ENCODE results near the gene RHCE. TPM values are rescaled to one million over a fixed set of nuclear protein-coding genes. Genes with fewer than 3 reads are reported as not detected.

The RHCE gene
- polyA plus RNA-seq, 3 donors = 0.47 TPM; not detected in 2

- no peak overlapping the region for H3K4me3 ChIP-seq (replicated peaks in 1 of 3; ENCODE audit: low read depth in 2 of 3, low read length in 3 of 3)
- peaks cover 2 to 4% (median 2%) of the 10 kb centered on the region in 3 donors for H3K27me3 Mint-ChIP-seq (ENCODE audit: low read depth in 3 of 3)
- peaks cover 55% of the 10 kb centered on the region for H3K4me1 Mint-ChIP-seq
- H3K4me3 Mint-ChIP-seq = no peak overlapping the region
- WGBS (ENCODE audit: insufficient coverage) = no CpG with 5 or more reads among the region's 6 CpGs
- H3K9me3 ChIP-seq (replicated peaks in 1 of 2; ENCODE audit: control insufficient read depth in 1 of 2, insufficient read depth in 1 of 2, low read length in 2 of 2) = no peaks in the 10 kb centered on the region
- H3K79me2 ChIP-seq (ENCODE audit: insufficient read depth, low read length) = peaks cover 64% of the 10 kb centered on the region
- H3K27ac Mint-ChIP-seq = no peak overlapping the region
- H3K36me3 Mint-ChIP-seq = peaks cover 4 to 9% of the 10 kb centered on the region in 2 donors
- H3K9ac ChIP-seq (ENCODE audit: insufficient read depth, low read length, poor library complexity, severe bottlenecking) = no peak overlapping the region
- peaks cover 0 to 10% of the 10 kb centered on the region in 2 donors for H3K36me3 ChIP-seq (replicated peaks in 1 of 2; ENCODE audit: control insufficient read depth in 1 of 2, insufficient read depth in 2 of 2, low read length in 2 of 2)
- no peaks in the 10 kb centered on the region for H3K9me3 Mint-ChIP-seq
- TF ChIP-seq CTCF (IDR thresholded peaks at IDR 0.05) = no peak
- peak overlapping the region; percentile 80 for H3K4me2 ChIP-seq (replicated peaks; ENCODE audit: extremely low read depth, low read length, poor library complexity, severe bottlenecking)
- H4K20me1 ChIP-seq (ENCODE audit: insufficient read depth, low read length) = peaks cover 53% of the 10 kb centered on the region
- no peak overlapping the region for H3K27ac ChIP-seq (ENCODE audit: low read depth in 1 of 2, low read length in 2 of 2)
- H3K4me1 ChIP-seq (ENCODE audit: control insufficient read depth in 1 of 2, insufficient read depth in 2 of 2, low read length in 2 of 2) = peaks cover 30 to 52% of the 10 kb centered on the region in 2 donors
- no peak for DNase-seq
- intact Hi-C loops (cut with micrococcal nuclease) = no loop called here
- no peak overlapping the region for H2AFZ ChIP-seq (ENCODE audit: insufficient read depth, low read depth, low read length, poor library complexity, severe bottlenecking)
- no peaks in the 10 kb centered on the region for H3K27me3 ChIP-seq (ENCODE audit: control insufficient read depth in 2 of 2, insufficient read depth in 2 of 2, low read length in 2 of 2)
Observed at GRCh38 chr1:25432749-25433388, 12.2 kb upstream of the RHCE start.

- Mint-ChIP-seq H3K27me3 (ENCODE audit: low read depth in 3 of 3) (peaks cover 2 to 4% (median 2%) of the 10 kb centered on the region in 3 donors), H3K9me3 (no peaks in the 10 kb centered on the region), H3K4me3 (peak overlapping the region; percentile 86 to 91), H3K27ac (peak overlapping the region in 5 of 7 donors; percentile 56 to 86 (median 64)), H3K36me3 (peaks cover 2 to 3% of the 10 kb centered on the region in 2 donors), H3K4me1 (peaks cover 55% of the 10 kb centered on the region)
- H3K9me3 ChIP-seq (replicated peaks in 1 of 2; ENCODE audit: control insufficient read depth in 1 of 2, insufficient read depth in 1 of 2, low read length in 2 of 2) = no peaks in the 10 kb centered on the region
- peak overlapping the region; percentile 57 for H2AFZ ChIP-seq (ENCODE audit: insufficient read depth, low read depth, low read length, poor library complexity, severe bottlenecking)
- peaks cover 46% of the 10 kb centered on the region for H4K20me1 ChIP-seq (ENCODE audit: insufficient read depth, low read length)
- H3K4me2 ChIP-seq (replicated peaks; ENCODE audit: extremely low read depth, low read length, poor library complexity, severe bottlenecking) = peak overlapping the region; percentile 80
- no peak overlapping the region for H3K9ac ChIP-seq (ENCODE audit: insufficient read depth, low read length, poor library complexity, severe bottlenecking)
- no peaks in the 10 kb centered on the region for H3K27me3 ChIP-seq (ENCODE audit: control insufficient read depth in 2 of 2, insufficient read depth in 2 of 2, low read length in 2 of 2)
- H3K36me3 ChIP-seq (replicated peaks in 1 of 2; ENCODE audit: control insufficient read depth in 1 of 2, insufficient read depth in 2 of 2, low read length in 2 of 2) = peaks cover 0 to 4% of the 10 kb centered on the region in 2 donors
- intact Hi-C loops (cut with micrococcal nuclease) = no loop called here
- peaks cover 30 to 52% of the 10 kb centered on the region in 2 donors for H3K4me1 ChIP-seq (ENCODE audit: control insufficient read depth in 1 of 2, insufficient read depth in 2 of 2, low read length in 2 of 2)
- no peak for TF ChIP-seq CTCF (IDR thresholded peaks at IDR 0.05)
- DNase-seq = no peak
- peak overlapping the region; percentile 47 to 96 (median 92) for H3K4me3 ChIP-seq (replicated peaks in 1 of 3; ENCODE audit: low read depth in 2 of 3, low read length in 3 of 3)
- WGBS (ENCODE audit: insufficient coverage) = no CpG with 5 or more reads among the region's 6 CpGs
- no peak overlapping the region for H3K27ac ChIP-seq (ENCODE audit: low read depth in 1 of 2, low read length in 2 of 2)
- H3K79me2 ChIP-seq (ENCODE audit: insufficient read depth, low read length) = peaks cover 57% of the 10 kb centered on the region
Observed at GRCh38 chr1:25431955-25432719, 11.5 kb upstream of the RHCE start.

All from CD14-positive monocyte (primary cell).